Vagina (tissue), 2 donors: Measurements from ENCODE around the gene FAM149B1.

Experiments
- CTCF ChIP-seq, 3 experiments: fragments of 450-650 bp in 2 of 3; fragments of 200-600 bp in 1 of 3; sonication (generic) in 1 of 3; IDR thresholded peaks; one replicate each; pipeline ENCODE4 v1.5.1; 2017 to 2019; ENCODE audit warnings: antibody characterized with exemption in 3 of 3, mild to moderate bottlenecking in 2 of 3, moderate library complexity in 2 of 3
- POLR2A ChIP-seq, 2 donors: fragments of 450-650 bp; IDR thresholded peaks; one replicate each; pipeline ENCODE4 v1.6.1; 2017; ENCODE audit warnings: antibody characterized with exemption in 2 of 2, mild to moderate bottlenecking in 2 of 2, moderate library complexity in 2 of 2

GRCh38 chr10:73134727-73135126, 33.2 kb upstream of the FAM149B1 start:
- TF ChIP-seq CTCF (IDR thresholded peaks at IDR 0.05) (no peak), POLR2A (IDR thresholded peaks at IDR 0.05) (no peak)
